Kidney capillary endothelial cell (primary cell): ENCODE data around the gene ABTB2.
"Not testable (repeated sequence)": the region's sequence is repeated elsewhere in the genome, so short reads cannot be mapped to it uniquely, and the experiment has no call there.

Experiments
- DNase-seq: peaks from one replicate; pipeline ENCODE4 v3.0.0-alpha.2; 2018; ENCODE audit warnings: low spot score

ABTB2 gene

GRCh38 chr11:34357701-34358257 lies at the start of gene ABTB2:
ABTB2 (minus strand) TSS chr11:34358010.
- peak; percentile 96 for DNase-seq

- no peak for DNase-seq
Measured at GRCh38 chr11:34407121-34407813, 49.5 kb upstream of the ABTB2 start.

GRCh38 chr11:34406413-34406812 lies 48.6 kb upstream of the ABTB2 start:
- no peak for DNase-seq

- DNase-seq, result no peak
Measured at GRCh38 chr11:34405079-34405858, 47.5 kb upstream of the ABTB2 start.

- DNase-seq, result no peak
Measured at GRCh38 chr11:34404280-34404679, 46.5 kb upstream of the ABTB2 start.

- DNase-seq, result no peak
Measured at GRCh38 chr11:34403431-34403830, 45.6 kb upstream of the ABTB2 start.

DNA sequence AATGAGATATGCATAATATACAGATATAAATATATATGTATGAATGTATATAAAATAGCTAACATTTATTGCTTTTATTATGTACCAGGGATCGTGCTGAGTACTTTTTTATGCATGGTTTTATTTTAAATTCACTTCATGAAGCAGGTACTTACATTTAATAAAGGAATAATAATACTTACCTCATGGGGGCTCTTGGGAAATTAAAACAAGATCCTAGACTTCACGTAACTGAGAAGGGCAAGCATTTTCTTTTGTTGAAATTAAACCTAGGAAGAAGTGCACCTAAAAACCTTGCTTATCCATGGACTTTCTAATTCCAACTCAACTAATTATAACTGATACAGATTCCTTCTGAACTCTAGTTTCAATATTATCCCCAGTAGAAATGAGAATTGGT lies 40.0 kb upstream of the ABTB2 start:
- DNase-seq, result no peak

DNA sequence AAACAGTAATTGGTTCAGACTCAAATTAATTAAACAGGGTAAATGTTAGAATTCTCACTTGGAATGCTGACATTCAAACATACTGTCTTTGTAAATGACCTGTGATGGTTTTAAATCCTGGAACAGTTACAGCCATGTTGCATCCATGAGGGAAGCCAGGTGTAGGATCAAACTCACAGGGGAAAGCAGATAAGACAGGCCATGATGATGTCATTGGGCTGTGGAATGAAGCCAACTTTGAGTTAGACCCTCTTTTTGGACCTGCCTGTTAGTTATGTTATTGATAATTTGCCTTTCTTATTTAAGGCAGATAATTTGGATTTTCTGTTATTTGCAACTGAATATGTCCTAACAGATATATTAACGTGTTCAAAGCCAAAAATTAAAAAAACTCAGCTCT lies 39.3 kb upstream of the ABTB2 start:
- DNase-seq, result no peak

DNA sequence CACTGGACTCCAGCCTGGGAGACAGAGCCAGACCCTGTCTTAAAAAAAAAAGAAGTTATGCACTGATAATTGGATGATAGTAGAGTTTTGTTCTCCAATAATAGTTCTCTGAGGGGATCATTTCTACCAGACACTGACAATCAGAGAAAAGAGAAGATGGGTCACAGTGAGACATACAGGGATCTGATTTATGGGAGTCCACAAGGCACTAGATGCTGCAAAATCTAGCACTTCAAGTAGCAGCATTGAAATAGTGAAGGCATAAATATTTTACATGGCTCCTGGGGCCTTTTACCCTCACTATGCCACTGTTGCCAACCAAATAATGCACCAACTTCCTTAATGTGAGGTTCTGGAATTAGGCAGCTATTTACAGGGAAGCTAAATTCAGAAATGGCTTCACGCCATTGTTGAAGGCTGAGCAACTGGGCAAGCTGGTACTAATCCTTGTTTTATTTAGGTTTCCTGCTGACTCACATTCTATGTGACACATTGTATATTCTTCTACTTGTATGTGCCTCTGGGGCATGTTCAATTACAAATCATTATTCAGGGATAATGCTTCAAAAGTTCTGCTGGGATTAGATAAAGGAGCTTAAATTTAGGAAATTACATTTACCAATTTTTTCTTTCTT lies 38.2 kb upstream of the ABTB2 start:
- DNase-seq, result peak; percentile 62

DNA sequence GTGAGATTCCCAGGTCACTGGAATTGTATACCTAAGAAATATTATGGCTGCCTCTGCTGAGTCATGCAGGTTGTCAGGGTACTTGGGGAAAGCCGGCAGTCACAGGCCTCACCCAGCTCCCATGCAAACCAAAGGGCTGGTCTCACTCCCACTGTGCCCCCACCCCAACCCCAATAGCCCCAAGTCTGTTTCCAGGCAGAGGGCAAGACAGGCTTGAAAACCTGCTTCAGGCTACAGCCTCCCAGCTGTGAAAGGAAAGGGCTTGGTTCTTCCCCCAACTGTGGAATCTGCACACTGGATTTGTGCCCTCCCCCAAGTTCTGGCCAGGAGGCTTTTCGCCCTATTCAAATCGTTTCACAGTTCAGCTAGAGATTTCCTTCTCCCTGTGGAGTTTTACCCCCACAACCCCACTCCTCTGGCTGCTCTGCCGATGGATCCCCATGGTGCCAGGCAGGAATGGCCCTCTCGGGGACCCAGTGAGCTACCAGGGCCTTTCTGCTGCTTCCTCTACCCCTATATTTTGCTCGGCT lies 37.0 kb upstream of the ABTB2 start:
- no peak for DNase-seq

DNA sequence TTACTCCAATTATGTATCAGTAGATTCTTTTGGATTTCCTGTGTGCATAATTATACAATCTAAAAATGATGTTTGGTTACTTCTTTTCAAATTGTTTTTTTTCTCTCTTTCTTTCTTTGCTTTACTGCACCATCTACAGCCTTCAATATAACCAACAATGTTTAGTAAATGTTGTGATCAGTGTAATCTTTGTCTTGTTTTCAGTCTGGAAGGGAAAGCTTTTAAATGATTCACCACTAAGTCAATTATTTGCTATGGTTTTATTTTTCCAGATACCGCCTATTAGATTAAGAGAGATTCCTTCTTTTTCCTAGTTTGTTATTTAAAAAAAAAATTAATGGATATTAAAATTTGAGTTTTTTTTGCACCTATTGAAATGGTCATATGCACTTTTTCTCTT lies 29.8 kb upstream of the ABTB2 start:
- no peak for DNase-seq

- DNase-seq, result not testable (repeated sequence)
Measured at GRCh38 chr11:34386356-34386755, 28.5 kb upstream of the ABTB2 start.

DNA sequence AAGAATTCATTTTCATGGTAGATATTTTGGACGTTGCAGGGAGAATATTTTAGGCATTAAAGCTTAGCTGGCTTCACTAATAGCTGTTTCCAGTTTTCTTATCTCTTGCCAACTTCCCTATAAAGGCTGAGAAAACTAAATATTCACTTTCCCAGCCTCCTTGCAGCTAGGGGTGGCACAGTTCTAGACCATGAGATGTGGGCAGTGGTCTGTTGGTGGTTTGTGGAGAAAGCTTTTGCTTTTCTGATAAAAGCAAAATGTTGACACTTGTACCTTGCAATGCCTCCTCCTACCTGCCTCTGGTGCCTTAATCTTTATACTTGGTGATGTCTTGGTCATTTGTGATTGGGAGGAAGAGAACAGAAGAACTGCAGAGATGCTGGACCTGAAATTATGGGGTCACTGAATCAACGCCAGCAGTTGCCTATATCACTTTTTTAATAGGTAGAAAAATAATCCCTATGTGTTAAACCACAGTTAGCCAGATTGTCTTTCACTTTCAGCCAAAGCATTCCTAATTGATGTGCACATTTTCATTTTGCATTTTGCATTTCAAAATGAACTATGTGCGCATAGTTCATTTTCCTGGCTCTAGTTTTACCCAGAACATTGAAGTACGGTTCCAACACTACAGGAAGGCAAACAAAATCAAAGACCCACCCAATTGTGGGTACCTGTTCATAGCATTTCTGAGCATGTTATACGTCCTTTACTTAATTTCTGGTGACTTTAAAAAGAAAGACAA lies 24.9 kb upstream of the ABTB2 start:
- DNase-seq, result no peak

- DNase-seq, result no peak
Measured at GRCh38 chr11:34381775-34382174, 24.0 kb upstream of the ABTB2 start.

DNA sequence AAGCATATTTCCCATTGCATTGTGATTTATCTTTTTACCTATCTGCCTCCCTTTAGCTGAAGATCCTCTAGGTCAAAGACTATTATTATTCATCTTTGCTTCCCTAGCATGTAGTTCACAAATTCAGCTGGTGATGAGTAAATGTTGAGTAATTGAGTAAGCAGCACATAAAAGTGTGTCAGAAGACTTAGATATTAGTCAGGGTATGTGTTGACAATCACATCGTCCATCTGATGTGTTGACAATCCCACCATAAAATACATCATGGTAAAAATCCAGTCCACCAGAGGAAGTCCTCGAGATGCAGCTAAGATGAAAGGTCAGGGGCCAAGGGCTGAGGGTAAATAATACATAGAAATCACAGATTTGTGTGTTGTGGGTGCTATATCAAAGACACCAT lies 22.9 kb upstream of the ABTB2 start:
- DNase-seq, result peak; percentile 69

DNA sequence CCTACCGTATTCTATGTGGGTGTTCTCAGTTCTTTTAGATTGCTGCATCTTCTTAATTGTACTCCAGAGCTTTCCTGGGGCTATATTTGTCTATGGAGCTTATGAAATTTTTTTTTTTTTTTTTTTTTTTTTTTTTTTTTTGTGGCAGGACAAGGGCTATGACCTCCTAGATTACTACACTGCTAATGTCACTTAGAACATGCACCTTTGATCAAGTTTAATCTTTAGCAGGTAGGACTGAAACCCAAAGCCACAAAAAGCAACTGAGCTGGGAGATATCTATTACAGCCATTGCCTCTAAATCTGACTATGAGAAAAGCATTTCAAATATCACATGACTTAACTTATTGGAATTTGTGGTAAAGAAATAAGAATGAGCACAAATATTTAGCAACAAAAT lies 21.7 kb upstream of the ABTB2 start:
- DNase-seq, result no peak

DNA sequence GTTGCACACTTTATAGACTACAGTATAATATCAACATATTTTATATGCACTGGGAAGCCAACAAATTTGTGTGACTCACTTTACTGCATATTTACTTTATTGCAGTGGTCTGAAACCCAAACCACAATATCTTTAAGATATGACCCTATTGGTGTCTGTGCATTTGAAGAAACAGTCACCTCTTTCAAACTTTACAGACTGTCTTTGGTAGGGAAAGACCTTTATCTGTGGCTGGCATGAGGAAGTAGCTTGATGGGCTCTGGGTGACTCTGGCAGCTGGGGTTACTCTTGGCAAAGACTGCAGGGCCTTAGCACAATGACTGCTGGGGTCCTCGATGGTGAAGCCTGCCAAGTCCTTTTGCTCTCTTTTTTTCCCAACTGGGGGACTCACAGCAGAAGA lies 21.3 kb upstream of the ABTB2 start:
- no peak for DNase-seq

- DNase-seq, result no peak
Measured at GRCh38 chr11:34373727-34374126, 15.9 kb upstream of the ABTB2 start.

DNA sequence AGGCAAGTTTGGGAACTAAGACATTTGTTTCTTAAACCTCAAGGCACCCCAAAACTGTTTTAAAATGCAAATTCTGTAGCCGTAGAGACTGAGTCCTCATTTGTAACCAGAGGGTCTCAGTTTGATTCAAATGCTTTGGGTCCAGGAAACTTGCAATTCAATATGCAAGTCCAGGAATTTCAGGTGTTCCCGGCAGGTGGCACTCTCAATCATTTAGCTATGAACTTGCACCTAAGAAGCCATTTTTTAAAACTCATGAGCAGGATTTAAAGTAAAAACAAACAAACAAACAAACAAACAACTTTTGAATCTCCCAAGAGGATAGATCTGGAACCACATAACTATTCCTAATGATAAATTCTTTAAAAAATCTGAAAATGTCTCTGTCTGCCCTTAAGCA lies 8.7 kb upstream of the ABTB2 start:
- no peak for DNase-seq

DNA sequence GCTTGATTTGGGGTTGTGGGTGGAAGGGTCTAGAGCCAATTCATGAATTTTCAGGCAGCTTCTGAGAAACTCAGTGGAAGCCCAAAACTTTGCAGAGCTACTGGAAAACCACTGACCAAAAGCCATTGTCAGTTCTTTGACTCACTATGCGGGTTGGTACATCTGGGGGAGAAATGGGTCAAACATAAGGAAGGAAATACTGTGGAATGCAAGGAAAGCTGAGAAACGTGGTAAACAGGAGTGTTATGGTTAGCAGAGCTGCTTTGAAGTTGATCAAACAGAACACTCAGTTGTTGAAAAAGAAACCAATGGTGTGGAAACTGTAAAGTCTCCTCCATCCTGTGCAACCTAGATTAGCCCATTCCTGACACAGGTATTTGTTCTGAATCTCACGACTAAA lies 6.3 kb upstream of the ABTB2 start:
- no peak for DNase-seq

GRCh38 chr11:34363363-34364084 lies 5.7 kb upstream of the ABTB2 start:
- no peak for DNase-seq
